NCI-H460 (cell line): Measurements from ENCODE around the gene PTPRD. TPM values are rescaled to one million over a fixed set of nuclear protein-coding genes. Genes with fewer than 3 reads are reported as not detected.

Source experiments
- DNase-seq: peaks from one replicate; pipeline ENCODE4 v3.0.0-alpha.2; 2016; ENCODE audit warnings: low read depth; ENCODE audit errors: extremely low read depth
- total RNA-seq: library from RNA; depleted of rRNA; stranded (reverse); fragments of >200 nt; shearing (Covaris generic); gene quantifications from 2 replicates; pipeline ENCODE4 v1.2.3, GENCODE V29; 2014

The PTPRD gene
- total RNA-seq, 1 experiment from 2014 or later: 45.3 TPM

DNA sequence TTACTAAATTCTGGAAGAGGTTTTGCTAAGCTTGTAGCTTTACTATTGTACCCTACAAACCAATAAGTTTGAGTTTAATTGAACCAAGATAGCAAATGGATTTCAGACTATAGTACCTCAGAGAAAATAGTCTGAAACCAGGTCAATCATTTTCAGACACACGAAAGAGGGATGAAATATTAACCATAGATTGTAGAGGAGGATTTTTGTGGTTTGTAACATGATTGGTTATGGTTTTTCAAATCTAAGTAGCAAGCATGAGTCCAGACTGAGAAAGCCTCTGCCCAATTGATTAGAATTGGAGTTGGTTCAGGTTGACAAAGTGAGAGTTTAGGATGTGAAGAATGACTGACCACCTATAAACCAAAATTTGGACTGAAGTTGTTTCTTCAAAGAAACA is 2250.6 kb downstream of the PTPRD start:
- DNase-seq: no peak

DNA sequence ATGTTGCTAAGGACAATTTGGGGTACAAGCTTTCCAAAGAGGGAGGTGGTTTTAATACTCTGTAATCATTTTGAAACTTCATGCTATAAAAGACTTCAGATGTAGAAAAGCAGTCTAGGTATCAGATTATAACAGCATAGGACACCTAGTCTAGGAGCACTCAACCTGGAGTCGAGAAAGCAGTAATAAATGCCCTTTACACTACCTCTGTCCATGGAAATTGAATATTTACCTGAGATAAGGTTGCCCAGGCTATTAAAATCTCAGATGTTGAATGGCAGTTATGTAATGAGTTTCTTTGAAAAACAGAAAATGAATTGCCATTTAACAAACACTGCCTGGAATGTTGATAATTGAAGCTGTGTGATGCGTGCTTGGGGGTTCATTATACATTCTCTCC is 2251.4 kb downstream of the PTPRD start:
- DNase-seq: no peak

DNA sequence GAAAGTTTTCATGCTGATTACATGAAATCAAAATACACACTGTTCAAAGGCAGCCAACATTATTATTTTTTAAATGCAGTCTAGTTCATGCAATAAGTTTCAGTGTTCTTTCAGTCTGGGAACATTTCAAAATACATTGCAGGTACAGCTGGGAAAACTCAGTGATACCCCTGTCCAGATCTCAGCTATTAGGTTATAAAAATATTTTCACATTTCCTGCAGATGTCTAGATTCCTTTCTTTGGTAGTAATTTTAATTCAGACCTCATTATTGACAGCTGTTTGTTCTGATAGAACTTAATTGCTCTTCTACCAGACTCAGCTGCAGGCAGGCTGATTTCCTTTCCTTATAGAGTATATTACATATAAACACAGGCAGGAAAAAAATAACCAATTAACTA is 2256.4 kb downstream of the PTPRD start:
- DNase-seq: no peak

DNA sequence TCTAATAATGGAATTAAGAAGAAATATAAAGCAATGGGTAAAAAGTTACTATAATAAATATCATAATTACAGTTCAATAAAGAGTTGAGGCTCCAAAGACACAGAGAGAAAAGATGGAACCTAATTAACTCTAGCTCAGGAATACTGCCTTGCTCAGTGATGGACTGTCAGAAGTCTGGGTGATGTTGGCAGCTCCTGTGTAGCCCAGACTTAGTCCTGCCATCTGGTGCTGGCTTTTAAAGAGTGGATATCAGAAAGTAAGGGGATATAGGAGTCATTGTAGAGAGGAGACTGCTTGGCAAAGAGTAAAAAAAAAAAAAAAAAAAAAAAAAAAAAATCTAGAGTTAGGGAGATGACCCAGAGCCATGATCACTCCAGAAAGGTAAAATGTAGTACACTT is 2261.4 kb downstream of the PTPRD start:
- DNase-seq: no peak

DNA sequence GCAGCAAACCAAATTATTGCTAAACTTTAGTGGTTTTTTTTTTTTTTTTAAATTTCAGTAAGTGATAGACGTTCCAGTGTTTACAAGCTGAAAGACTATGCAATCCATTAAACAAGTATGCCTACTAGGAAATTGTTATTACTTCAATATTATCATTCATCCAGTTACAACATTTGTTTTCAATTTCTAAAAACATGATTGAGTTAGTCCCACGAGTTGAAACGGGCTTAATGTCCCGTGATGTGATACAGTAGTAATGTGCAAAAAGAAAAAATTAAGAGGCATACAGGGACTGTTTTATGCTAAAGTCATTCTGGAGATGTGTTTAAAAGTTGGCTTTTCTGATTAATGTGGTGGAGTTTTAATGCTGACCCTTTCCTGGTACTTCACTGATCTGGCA is 2262.9 kb downstream of the PTPRD start:
- DNase-seq: no peak

DNA sequence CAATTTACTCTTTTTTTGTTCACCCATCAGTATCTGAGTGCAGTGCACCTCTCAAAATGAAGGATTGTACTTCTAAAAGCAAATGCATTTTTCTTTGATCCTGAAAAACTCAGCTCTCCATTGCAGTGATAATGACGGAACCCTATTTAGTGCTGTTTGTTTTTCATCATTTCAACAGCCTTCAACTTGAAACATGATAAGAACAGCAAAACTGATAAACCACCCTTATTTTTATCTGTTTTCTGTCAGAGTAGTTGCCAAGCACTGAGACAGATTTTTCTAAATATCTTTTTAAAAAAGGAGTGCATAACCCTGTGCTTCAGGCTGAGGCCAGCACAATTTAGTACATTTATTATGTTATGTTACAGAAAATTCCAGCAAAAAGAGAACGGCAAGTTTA is 2263.4 kb downstream of the PTPRD start:
- no peak for DNase-seq

DNA sequence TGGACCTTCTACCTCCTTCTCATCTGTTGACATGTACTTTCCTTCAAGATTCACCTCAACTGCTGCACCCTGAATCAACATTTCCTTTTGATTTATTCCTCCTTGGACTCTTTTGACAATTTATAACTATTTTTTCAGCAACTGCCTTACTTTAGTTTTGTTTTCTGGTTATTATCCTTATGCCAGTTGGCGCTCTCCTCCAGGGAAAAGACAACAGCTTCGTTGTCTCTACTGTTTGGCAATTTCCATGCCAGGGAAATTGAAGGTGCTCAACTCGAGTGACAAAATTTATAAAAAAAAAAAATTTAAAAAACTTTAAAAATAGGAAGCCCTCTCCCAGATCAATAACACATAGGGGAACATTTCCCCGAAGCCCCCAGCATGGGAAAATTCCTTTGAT is 2264.0 kb downstream of the PTPRD start:
- DNase-seq: no peak

DNA sequence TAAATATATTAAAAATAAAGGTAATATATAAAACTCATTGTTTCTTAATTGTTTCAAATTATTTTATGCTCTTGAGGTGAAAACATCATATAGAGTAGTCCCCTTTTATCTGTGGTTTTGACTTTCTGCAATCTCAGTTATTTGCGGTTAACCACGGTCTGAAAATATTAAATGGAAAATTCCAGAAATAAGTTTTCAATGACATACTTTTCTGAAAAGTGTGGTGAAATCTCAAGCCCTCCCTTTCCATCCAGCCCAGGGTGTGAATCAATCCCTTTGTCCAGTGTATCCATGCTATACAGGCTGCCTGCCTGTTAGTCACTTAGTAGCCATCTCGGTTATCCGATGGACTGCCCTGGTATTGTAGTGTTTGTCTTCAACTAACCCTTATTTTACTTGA is 2266.5 kb downstream of the PTPRD start:
- no peak for DNase-seq

DNA sequence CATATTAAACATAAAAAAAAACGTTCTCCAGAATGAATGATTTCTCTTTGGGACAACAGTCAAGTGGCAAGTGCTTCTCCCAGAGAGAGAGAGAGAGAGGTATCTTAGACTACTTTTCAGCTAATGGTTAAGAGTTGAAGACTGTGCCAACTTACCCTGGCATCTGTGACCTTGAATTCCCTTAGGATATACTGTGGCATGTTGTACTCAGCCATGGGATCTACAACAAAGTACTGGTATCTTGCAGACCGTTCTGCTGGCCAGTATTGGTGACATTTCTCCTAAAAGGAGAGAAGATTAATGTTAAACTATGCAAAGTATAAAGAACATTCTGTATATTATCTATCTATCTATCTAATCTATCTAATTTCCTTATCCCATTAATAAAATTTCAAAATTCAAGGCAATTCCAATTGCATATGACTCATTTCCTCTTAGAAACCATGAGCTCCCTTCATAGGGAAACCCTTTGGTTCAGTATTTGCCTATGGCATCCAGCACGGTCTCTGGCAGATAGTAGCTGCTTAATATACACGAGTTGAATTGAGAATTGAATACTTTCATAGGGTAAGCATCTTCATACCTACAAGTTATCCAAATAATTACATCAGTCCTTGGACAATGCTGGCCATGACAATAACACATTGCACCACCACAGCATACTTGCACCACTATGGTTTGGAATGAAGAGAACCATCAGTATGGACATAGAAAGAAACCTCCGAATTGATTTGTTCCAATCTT is 2273.9 kb downstream of the PTPRD start:
- no peak for DNase-seq

DNA sequence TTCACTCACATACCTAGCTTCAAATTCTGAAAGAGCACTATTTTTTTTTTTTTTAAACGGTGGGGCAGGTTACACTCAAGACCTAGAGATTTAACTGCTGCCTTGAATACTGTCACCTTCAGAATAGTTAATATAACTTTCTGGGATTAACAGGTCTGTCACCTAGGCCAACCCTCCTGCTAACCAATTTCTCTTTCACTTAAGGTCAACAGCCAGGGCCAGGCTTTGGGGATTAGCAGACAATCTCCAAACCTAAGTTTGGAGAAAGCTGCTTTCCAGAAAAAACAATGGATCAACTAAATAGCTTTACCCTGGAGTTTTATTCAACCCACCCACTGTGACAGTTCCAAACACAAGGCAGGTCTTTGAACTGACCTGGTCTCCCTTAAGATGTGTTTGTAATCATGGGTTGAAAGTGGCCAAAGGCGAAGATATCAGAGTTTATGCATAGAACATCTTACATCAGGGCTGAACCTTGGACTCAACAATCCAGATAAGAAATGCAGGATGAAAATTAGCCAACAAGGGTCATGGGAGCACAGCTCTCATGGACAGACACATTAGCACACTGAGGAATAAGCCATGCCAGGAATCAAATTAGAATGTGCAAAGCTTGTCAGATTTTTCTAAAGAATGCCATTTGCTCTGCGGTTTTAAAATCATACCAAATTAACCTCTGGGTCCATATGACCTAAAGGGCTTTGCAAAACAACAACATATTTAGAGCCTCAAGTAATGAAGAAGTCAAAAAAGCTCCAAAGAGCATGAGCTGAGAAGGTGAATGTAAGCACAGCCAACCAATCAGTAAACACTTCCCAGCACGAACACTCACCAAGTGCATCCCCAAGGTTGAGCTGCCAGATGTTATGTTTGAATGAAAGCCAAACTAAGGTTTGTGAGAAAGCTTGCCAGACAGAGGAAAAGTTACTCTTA is 2274.7 kb downstream of the PTPRD start:
- no peak for DNase-seq

DNA sequence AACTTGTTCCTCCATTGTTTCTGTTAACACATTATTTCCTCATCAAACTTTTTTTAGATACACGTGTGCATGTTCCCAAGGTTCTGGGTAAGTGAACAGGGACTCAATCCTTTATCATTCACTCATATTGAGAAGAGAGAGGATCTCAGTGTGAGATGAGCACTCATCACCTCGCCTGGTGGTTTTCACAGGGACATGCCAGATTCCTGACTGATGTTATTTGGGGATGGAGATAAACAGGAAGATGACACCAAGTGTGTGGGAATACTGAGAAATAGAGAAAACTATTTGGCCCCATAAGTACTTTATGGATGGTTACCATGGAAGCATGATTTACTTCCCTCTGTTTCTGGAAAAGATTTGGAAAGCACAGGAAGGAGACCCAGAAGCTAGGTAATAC is 2279.9 kb downstream of the PTPRD start:
- DNase-seq: no peak

DNA sequence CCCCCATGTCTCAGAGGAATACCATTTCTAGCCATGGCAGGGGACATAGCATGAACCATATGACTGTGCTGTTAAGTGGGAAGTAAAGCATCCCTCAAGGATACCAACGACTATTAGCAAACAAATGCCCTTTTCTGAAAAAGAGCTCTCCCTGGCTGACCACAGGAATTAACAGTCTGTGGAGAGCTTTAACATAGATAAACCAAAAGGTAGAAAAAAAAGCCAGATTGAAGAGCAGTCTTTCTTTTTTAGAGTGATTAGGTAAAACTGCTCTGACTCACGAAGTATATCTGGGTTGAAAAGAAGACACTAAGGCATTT is 2280.5 kb downstream of the PTPRD start:
- DNase-seq: no peak

DNA sequence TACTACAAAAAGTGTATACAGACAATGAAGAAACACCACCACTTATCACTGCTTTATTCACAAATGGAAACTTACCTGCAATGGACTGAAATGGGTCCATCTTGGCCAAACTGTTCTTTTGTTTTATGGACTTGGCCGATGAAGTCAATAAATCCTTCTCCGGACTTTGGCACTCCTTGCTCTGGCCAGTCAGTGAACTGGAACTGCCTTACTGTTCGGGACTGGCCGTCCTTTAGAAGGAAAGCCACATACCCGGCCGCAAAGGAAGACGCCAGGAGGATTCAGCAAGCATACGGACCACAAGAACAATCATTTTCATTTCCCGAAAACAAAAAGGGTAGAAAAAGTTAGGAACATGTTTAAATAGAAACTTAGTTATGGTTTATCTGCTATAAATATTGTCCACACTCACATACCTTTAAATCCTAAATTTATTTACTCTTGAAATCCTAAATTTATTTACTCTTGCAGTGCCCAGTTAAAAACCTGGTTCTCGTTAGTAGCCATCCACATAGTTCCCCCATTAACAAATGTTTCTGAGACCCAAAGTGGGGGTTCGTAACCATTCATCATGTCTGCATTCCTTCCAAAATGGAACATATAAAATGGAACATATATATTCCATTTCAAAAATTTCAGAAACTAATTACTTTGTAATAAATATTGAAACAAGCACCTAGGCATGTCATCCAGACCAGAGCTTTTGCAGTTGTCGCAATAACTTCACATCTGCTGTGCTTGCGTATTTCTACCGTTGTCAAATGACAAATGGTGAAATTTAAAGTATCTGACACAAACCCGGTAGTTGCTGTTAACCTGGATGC is 2281.1 kb downstream of the PTPRD start:
- no peak for DNase-seq

DNA sequence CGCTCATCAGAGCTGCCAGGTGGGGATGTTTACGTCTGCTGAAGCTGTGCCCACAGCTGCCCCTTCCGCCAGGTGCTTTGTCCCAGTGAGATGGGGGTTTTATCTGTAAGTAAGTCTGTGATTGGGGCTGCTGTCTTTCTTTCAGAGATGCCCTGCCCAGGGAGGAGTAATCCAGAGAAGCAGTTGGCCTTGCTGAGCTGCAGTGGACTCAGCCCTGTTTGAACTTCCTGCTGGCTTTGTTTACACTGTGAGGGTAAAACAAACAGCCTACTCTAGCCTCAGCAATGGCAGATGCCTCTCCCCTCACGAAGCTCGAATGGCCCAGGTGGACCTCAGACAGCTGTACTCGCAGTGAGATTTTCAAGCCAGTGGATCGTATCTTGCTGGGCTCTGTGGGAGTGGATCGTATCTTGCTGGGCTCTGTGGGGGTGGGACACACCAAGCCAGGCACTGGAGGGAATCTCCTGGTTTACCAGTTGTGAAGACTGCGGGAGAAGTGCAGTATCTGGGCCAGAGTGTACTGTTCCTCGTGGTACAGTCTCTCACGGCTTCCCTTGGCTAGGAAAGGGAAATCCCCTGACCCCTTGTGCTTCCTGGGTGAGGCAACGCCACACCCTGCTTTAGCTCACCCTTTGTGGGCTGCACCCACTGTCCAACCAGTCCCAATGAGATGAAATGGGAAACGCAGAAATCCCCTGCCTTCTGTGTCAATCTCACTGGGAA is 2283.1 kb downstream of the PTPRD start:
- no peak for DNase-seq

DNA sequence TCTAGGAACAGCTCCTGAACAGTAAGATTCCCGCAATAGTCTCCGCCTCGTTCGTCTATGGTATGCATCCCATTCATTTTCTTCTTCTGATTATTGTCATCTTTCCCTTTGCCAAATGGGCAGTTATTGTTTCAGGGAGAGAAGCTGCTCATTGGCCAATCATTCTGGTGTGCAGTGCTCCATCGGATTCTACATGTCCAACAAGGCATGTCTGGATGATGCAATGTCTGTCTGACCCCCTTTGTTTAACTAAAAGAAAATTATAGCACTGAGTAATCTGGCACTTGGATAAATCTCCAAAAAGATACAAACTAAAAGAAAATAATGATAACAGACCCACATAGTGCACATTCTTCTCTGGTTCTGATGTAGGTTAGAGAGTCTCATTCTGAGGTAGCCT is 2297.6 kb downstream of the PTPRD start:
- no peak for DNase-seq

DNA sequence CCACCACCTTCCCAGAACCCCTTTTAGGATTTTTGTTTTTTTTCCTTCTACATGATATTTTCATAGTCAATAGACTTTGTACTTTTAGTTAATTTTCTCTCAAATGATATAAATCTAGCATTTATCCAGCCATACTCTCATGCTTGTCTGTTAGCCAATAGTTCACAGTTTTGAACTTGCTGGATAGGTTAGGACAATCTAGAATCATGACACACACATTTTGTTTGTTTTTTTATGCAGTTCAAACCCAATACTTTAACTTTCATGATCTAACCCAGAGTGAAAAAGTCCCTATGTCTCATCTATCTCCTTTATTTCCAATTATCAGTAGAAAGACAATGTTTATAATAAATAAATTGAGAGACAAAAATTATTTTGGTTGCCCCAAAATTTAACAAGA is 2303.5 kb downstream of the PTPRD start:
- DNase-seq: no peak

DNA sequence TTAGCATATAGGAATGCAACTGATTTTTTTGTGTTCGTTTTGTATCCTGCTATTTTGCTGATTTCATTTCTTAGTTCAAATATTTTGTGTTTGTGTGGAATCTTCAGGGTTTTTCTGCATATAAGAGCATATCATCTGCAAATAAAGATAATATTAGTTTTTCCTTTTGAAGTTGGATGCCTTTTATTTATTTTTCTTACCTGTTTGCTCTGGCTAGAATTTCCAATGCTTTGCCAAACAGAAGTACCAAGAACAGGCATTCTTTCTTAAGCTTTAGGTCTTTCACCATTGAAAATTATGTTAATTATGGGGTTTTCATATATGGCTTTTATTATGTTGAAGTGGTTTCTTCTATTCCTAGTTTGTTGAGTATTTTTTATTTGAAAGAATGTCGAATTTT is 2308.1 kb downstream of the PTPRD start:
- no peak for DNase-seq

DNA sequence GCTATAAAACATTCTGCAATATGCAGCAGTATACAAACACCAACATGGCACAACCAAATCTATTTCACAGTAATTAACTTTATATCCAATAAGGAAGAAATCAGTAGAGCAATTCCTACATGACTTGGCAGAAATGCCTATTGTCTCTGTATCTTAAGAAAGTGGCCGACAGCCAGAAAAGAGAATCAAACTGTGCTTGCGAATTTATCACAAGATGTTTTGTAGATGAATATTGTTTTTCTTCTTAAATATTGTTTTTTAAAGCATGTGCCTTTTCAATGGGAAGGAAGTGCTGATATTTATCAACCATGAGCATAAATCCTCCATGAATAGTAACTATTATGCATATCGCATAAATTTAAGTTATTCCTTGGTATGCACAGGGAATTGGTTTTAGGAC is 2311.5 kb downstream of the PTPRD start:
- no peak for DNase-seq

DNA sequence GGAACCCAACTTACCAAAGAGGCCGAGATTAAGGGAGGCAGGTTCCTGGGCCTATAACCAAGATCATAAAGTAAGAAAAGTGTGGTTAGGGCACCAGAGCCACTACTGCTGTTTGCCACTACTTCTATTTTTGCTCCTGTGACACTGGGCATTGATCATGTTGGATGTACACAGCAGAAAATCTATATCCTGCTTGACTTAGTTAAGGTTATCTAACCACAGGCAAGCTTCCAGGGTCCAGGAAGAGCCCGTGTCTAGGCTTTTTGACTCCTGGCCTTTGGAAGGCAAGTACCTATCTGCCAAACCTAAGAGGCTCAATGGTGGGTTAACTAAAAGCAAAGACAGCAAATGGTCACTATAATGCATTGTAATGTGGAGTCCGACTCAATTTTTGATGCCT is 2315.8 kb downstream of the PTPRD start:
- DNase-seq: no peak

DNA sequence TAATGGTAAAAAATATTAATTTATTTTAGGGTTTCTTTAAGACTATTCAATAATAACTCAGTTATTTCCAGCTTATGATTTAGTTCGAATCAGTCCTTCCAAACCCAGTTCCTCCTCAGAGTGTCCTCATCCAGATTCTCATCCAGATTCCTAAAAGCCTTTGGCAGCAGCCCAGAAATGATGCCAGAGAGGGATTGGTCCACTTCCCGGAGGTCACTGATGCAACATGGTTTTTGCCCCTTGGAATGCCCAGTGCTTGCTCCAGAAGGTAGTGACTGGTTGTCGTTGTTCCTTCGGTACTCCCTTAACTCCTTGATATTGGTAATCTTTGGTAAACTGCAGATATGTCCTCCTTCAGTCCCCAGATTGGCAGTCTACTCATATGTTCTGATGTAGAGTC is 2320.1 kb downstream of the PTPRD start:
- no peak for DNase-seq

DNA sequence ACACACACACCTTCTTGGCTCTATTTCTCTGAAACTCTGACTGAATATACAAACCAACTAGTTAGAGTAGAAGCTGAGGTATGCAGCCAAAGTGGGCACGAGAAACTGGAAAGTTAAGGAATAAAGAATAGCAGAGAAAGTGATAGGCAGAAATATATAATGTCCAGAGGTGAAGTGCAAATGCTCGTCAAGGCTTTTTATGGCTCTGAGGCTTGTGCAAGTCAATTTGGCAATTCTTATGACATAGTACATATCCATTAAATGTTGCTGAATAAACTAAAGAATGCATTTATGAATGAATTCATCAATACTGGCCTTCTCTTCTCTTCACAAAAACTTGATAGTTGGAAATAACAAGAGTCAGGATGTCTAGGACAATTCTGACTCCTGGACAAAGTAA is 2323.1 kb downstream of the PTPRD start:
- DNase-seq: no peak
